Stomach (tissue), 4 donors: Measurements from ENCODE around the gene FUOM.

Experiments
- EP300 ChIP-seq: sonication (generic); formaldehyde crosslinking; IDR thresholded peaks from one replicate; pipeline ENCODE4 v1.6.1; 2017; ENCODE audit warnings: antibody characterized with exemption
- POLR2A ChIP-seq, 4 donors: fragments of 450-650 bp; IDR thresholded peaks; one replicate each; pipeline ENCODE4 v1.6.1; 2016; ENCODE audit warnings: antibody characterized with exemption in 4 of 4, control low read depth in 2 of 4, mild to moderate bottlenecking in 1 of 4, moderate library complexity in 1 of 4
- TF ChIP-seq, protein P1 (sequence below), 7 experiments: fragments of 450-650 bp in 4 of 7; fragments of 200-600 bp in 3 of 7; sonication (generic) in 3 of 7; IDR thresholded peaks; one replicate each; pipeline ENCODE4 v1.5.1; 2016 to 2019; ENCODE audit warnings: antibody characterized with exemption in 7 of 7, control low read depth in 2 of 7, mild to moderate bottlenecking in 1 of 7

DNA sequence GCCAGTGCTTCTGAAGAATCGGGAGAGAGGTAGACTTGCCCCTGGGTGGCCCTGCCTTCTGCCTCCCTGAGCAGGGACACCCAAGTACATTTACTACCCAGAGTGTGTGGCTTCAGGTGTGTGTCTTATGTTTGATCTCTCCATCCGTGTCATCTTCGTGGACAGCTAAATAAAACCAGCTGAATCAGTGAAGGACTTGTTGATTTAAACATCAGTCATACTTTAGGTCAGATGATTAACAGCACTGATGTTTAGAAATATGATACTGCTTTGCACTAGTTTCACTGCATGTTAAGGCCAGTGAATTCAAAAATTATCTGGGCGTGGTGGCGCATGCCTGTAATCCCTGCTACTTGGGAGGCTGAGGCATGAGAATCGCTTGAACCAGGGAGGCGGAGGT lies 40.1 kb upstream of the FUOM start:
- TF ChIP-seq, protein P1, sequence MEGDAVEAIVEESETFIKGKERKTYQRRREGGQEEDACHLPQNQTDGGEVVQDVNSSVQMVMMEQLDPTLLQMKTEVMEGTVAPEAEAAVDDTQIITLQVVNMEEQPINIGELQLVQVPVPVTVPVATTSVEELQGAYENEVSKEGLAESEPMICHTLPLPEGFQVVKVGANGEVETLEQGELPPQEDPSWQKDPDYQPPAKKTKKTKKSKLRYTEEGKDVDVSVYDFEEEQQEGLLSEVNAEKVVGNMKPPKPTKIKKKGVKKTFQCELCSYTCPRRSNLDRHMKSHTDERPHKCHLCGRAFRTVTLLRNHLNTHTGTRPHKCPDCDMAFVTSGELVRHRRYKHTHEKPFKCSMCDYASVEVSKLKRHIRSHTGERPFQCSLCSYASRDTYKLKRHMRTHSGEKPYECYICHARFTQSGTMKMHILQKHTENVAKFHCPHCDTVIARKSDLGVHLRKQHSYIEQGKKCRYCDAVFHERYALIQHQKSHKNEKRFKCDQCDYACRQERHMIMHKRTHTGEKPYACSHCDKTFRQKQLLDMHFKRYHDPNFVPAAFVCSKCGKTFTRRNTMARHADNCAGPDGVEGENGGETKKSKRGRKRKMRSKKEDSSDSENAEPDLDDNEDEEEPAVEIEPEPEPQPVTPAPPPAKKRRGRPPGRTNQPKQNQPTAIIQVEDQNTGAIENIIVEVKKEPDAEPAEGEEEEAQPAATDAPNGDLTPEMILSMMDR (IDR thresholded peaks at IDR 0.05) = no peak
- TF ChIP-seq POLR2A (IDR thresholded peaks at IDR 0.05) (no peak), EP300 (no peak)
